Pancreas (tissue), 10 donors: Measurements from ENCODE around the gene RASIP1. TPM values are rescaled to one million over a fixed set of nuclear protein-coding genes. Genes with fewer than 3 reads are reported as not detected.
"Not testable (repeated sequence)": the region's sequence is repeated elsewhere in the genome, so short reads cannot be mapped to it uniquely, and the experiment has no call there.

Source experiments
- ATAC-seq, 4 donors: fragments of 200-7000 bp; cut with Tn5 transposase; one replicate each; pipeline versions ENCODE4 v1.8.0 to v1.9.1; 2020; ENCODE audit warnings: mild to moderate bottlenecking in 4 of 4, moderate library complexity in 4 of 4
- DNase-seq, 6 donors: peaks; one replicate each; pipeline ENCODE4 v3.0.0-alpha.2; 2020
- FAIRE-seq: peaks from 2 replicates; lab custom pipeline; 2012; peaks lifted over from hg19 to GRCh38; lab: Jason Lieb, UNC
- H3K27ac ChIP-seq, 4 donors: fragments of 200-600 bp; sonication (generic); 1 replicate in 3 of 4; 2 replicates in 1 of 4; pipeline versions ENCODE4 v1.5.0 to v1.8.0; 2020
- H3K27me3 ChIP-seq, 4 donors: fragments of 200-600 bp; one replicate each; pipeline ENCODE4 v1.8.0; 2021
- H3K36me3 ChIP-seq, 3 donors: fragments of 200-600 bp; sonication (generic) in 1 of 3; one replicate each; pipeline versions ENCODE4 v1.5.0 to v1.8.0; 2020 to 2021
- H3K4me1 ChIP-seq, 3 donors: fragments of 200-600 bp; one replicate each; pipeline ENCODE4 v1.8.0; 2021
- H3K4me3 ChIP-seq, 4 donors: fragments of 200-600 bp; sonication (generic) in 2 of 4; one replicate each; pipeline versions ENCODE4 v1.5.0 to v1.8.0; 2020 to 2021
- H3K9me3 ChIP-seq, 4 donors: fragments of 200-600 bp; one replicate each; pipeline ENCODE4 v1.8.0; 2021
- WGBS, 2 donors: extraction: QIAGEN DNeasy Blood & Tissue Kit; methylation state at CpG; one replicate each; pipeline ENCODE4 v1.1.7; 2013; 5-methylcytosine and 5-hydroxymethylcytosine counted together
- intact Hi-C, 3 donors: fragments of 100-400 bp; cut with DNase I; formaldehyde crosslinking; loops; one replicate each; pipeline versions ENCODE4 v1.11.1 to v1.14.2; 2022
- polyA plus RNA-seq, 2 donors: library from polyadenylated mRNA; stranded (reverse); fragments of 200-250 nt; gene quantifications; one replicate each; pipeline ENCODE4 v1.2.3, GENCODE V29; 2013
- total RNA-seq, 6 donors: library from RNA; stranded (reverse); fragmentation: NEBNext Ultra II Directional in 4 of 6; extraction: Animal tissue kit (Norgen Biotek cat#: 25700) in 4 of 6; gene quantifications; one replicate each; pipeline versions ENCODE4 v1.2.1 to v1.2.4, GENCODE V29; 2021 to 2023
- TF ChIP-seq, protein P1 (sequence below), 4 donors: fragments of 200-600 bp; sonication (generic) in 3 of 4; IDR thresholded peaks; one replicate each; pipeline versions ENCODE4 v1.5.0 to v1.8.0; 2021; ENCODE audit warnings: antibody characterized with exemption in 4 of 4
- donor health status: healthy with polysubstance abuse.
- donor health status: DM: no; HTN: no; CAD: no; lungs with moderate emphysema.
- donor health status: DM: no; HTN: no; CAD: no.
- donor health status: control.
- donor health status: control.
- donor health status: Bipolar disorder and iron deficiency.
- donor health status: DM: yes; HTN: yes; CAD: no.
- donor health status: DM: no; HTN: no; CAD: no.
- donor health status: DM: no; HTN: no; CAD: no.
- donor health status: DM: yes; HTN: yes; CAD: no.

RASIP1 gene
- total and polyA plus RNA-seq, 8 donors = 5.3 to 40.9 (median 7.7) TPM

- DNase-seq = peak; percentile 76 to 90 (median 84)
- no peaks in the 10 kb centered on the region for H3K36me3 ChIP-seq
- 13 to 15% methylated on average over 14 to 16 of the region's 16 CpGs for WGBS, 2 donors
- peak within 1 kb of the TSS; percentile 33 to 86 (median 54) for H3K27ac ChIP-seq
- peaks cover 0 to 5% (median 0%) of the 10 kb centered on the region in 3 donors for H3K4me1 ChIP-seq
- ATAC-seq = peak; percentile 91 to 95 (median 95)
- intact Hi-C loops = no loop called here
- peak within 1 kb of the TSS; percentile 23 to 63 (median 42) for H3K4me3 ChIP-seq
- H3K9me3 ChIP-seq = no peaks in the 10 kb centered on the region
- H3K27me3 ChIP-seq = no peaks in the 10 kb centered on the region
- FAIRE-seq = no peak
- TF ChIP-seq, protein P1, sequence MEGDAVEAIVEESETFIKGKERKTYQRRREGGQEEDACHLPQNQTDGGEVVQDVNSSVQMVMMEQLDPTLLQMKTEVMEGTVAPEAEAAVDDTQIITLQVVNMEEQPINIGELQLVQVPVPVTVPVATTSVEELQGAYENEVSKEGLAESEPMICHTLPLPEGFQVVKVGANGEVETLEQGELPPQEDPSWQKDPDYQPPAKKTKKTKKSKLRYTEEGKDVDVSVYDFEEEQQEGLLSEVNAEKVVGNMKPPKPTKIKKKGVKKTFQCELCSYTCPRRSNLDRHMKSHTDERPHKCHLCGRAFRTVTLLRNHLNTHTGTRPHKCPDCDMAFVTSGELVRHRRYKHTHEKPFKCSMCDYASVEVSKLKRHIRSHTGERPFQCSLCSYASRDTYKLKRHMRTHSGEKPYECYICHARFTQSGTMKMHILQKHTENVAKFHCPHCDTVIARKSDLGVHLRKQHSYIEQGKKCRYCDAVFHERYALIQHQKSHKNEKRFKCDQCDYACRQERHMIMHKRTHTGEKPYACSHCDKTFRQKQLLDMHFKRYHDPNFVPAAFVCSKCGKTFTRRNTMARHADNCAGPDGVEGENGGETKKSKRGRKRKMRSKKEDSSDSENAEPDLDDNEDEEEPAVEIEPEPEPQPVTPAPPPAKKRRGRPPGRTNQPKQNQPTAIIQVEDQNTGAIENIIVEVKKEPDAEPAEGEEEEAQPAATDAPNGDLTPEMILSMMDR (IDR thresholded peaks at IDR 0.05) = no peak
These were observed 44.6 kb downstream of the RASIP1 start, which contains the start of gene FUT2 for GRCh38 chr19:48695743-48696352. FUT2 (plus strand) TSS chr19:48695971; CDS start chr19:48702957, 6,986 bp downstream.

DNA sequence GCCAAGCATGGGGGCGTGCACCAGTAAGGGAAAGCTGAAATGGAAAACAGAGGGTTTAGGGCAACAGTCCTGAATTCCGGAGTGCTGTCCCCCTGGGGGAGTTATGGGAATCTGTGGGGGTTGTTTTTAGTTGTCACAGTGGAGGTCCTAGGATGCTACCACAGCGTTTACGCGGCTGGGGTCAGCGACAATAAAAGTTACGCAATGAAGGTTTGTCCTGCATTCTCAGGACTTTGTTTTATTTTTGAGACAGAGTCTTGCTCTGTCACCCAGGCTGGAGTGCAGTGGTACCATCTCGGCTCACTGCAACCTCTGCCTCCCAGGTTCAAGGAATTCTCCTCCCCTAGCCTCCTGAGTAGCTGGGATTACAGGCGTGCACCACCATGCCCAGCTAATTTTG is 46.8 kb downstream of the RASIP1 start:
- ATAC-seq, H3K4me1 ChIP-seq, DNase-seq, H3K36me3 ChIP-seq, FAIRE-seq, intact Hi-C loops, H3K27ac ChIP-seq, H3K9me3 ChIP-seq, H3K27me3 ChIP-seq, H3K4me3 ChIP-seq: not testable (repeated sequence)
- 95% methylated on average over 9 of the region's 9 CpGs for WGBS, 2 donors

GRCh38 chr19:48689449-48689848 is 51.0 kb downstream of the RASIP1 start:
- intact Hi-C loops = no loop called here
- ATAC-seq (peak; percentile 43 to 68 (median 56)), DNase-seq (peak in 2 of 6 donors; percentile 62 to 69), FAIRE-seq (no peak)
- Histone ChIP-seq H3K27me3 (no peaks in the 10 kb centered on the region), H3K9me3 (no peaks in the 10 kb centered on the region), H3K27ac (peak overlapping the region in 1 of 4 donors; percentile 41), H3K4me1 (peaks cover 0 to 4% (median 0%) of the 10 kb centered on the region in 3 donors), H3K36me3 (no peaks in the 10 kb centered on the region), H3K4me3 (no peak overlapping the region)
- 19 to 21% methylated on average over 7 of the region's 7 CpGs for WGBS, 2 donors
- TF ChIP-seq, protein P1 (IDR thresholded peaks at IDR 0.05) = no peak

GRCh38 chr19:48687776-48688175 is 52.6 kb downstream of the RASIP1 start:
- DNase-seq (no peak), FAIRE-seq (no peak), ATAC-seq (no peak)
- TF ChIP-seq, protein P1 (IDR thresholded peaks at IDR 0.05) = no peak
- intact Hi-C loops = no loop called here
- no peak overlapping the region for H3K27ac ChIP-seq
- H3K27me3 ChIP-seq = no peaks in the 10 kb centered on the region
- H3K36me3 ChIP-seq = no peaks in the 10 kb centered on the region
- H3K4me1 ChIP-seq = peaks cover 0 to 4% (median 0%) of the 10 kb centered on the region in 3 donors
- no peaks in the 10 kb centered on the region for H3K9me3 ChIP-seq
- 81% methylated on average over 3 of the region's 3 CpGs for WGBS, 2 donors
- no peak overlapping the region for H3K4me3 ChIP-seq

DNA sequence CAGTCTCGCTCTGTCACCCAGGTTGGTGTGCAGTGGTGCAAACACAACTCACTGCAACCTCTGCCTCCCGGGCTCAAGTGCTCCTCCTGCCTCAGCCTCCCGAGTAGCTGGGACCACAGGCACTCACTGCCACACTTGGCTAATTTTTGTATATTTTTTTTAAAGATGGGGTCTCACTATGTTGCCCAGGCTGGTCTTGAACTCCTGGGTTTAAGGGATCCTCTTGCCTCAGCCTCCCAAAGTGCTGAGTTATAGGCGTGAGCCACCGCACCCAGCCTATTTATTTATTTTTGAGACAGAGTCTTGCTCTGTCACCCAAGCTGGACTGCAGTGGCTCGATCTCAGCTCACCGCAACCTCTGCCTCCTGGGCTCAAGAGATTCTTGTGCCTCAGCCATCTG is 53.8 kb downstream of the RASIP1 start:
- intact Hi-C loops, H3K4me1 ChIP-seq, H3K36me3 ChIP-seq, H3K27me3 ChIP-seq, H3K9me3 ChIP-seq, H3K27ac ChIP-seq, FAIRE-seq, DNase-seq, H3K4me3 ChIP-seq, ATAC-seq: not testable (repeated sequence)
- WGBS, 2 donors = 93 to 95% methylated on average over 7 of the region's 7 CpGs

GRCh38 chr19:48686088-48686487 is 54.3 kb downstream of the RASIP1 start:
- TF ChIP-seq, protein P1 (IDR thresholded peaks at IDR 0.05) = no peak
- Histone ChIP-seq H3K4me3 (no peak overlapping the region), H3K36me3 (no peaks in the 10 kb centered on the region), H3K27ac (no peak overlapping the region), H3K4me1 (peaks cover 0 to 4% (median 0%) of the 10 kb centered on the region in 3 donors), H3K9me3 (no peaks in the 10 kb centered on the region), H3K27me3 (no peaks in the 10 kb centered on the region)
- ATAC-seq (no peak), DNase-seq (no peak), FAIRE-seq (no peak)
- 90 to 94% methylated on average over 3 of the region's 3 CpGs for WGBS, 2 donors
- intact Hi-C loops = no loop called here
